ENCODE measurements around the gene RAP1GAP.
"Not testable (repeated sequence)": the region's sequence is repeated elsewhere in the genome, so short reads cannot be mapped to it uniquely, and the experiment has no call there.

The RAP1GAP gene

GRCh38 chr1:21680381-21680780 is 11.2 kb upstream of the RAP1GAP start:
- no peak for DNase-seq

GRCh38 chr1:21677168-21677567 is 8.0 kb upstream of the RAP1GAP start:
- DNase-seq = no peak

DNA sequence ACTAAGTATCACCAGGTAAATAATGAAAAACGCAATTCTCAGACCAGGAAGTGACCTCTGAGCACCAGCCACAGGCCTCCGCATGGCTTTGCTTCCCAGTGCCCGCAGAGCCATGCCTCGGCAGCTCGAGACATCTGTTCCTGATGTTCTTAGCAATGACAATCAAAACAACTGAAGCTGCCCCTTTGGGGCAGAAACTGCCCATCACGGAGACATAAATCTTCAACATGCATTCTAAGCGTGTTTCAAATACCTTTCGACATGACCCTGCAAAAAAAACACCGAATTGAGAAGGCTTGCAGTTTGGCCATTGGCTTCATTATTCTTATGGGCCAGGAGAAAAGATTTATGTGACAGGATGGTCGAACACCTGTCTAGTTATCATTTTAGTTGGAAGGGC is 5.8 kb upstream of the RAP1GAP start:
- no peak for DNase-seq

GRCh38 chr1:21673853-21674252 is 4.7 kb upstream of the RAP1GAP start:
- DNase-seq = not testable (repeated sequence)

GRCh38 chr1:21673277-21673780 is 4.2 kb upstream of the RAP1GAP start:
- no peak for DNase-seq

GRCh38 chr1:21672478-21673276 is 3.5 kb upstream of the RAP1GAP start:
- DNase-seq = no peak

- DNase-seq = no peak
Observed at GRCh38 chr1:21671915-21672314, 2.8 kb upstream of the RAP1GAP start.

- no peak for DNase-seq
Observed at GRCh38 chr1:21670956-21671902, 2.1 kb upstream of the RAP1GAP start.

DNA sequence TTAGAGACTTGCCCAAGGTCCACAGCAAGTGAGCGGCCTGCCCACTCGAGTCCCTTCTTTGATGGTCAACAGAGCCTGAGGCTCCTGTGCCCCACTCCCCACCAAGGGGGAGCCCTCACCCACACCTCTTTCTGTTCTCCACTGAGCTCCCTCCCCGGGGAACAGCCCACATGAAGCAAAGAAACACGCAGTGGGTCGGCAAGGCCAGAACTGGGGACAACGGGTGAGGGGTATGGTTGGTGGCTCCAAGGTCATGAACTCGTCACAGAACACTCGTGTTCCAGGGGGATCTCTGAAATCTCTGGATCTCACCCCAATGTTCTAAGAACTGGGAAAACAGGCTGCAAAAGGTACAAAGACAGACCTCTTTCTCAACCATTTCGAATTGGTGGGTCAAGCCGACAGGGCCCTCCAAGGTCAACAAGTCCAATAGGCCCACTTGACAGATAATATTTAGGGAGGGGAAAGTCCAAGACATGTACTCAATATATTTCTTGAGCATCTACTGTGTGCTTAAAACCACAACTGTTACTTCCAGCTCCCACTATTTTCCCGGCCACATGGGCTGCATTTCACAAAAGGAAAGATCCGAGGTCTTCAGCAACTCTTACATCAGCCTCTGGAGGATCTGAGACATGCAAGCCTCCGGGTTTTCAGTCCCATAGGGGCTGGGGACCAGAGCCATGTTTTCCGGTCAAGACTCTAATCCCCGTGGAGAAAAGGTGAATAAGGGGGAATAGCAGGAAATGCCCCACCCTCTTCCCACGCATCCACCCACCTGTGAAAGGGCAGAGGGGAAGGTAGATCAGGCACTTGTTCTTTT is 1.1 kb upstream of the RAP1GAP start:
- DNase-seq = no peak

DNA sequence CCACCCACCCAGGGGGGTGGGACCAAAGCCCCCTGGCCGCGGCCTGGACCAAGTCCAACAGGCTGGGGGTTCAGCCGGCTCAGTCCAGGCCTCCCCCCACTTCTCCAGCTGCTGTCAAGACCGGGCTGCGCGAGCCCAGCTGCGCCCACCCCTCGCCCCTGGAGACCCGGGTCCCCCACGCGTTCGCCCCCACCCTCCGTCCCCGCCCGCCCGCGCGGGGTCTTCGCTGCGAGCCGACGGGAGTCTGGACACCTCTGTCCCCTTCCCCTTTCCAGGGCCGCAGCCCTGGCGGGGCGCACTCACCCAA is 253 bp downstream of the RAP1GAP start:
- no peak for DNase-seq

DNA sequence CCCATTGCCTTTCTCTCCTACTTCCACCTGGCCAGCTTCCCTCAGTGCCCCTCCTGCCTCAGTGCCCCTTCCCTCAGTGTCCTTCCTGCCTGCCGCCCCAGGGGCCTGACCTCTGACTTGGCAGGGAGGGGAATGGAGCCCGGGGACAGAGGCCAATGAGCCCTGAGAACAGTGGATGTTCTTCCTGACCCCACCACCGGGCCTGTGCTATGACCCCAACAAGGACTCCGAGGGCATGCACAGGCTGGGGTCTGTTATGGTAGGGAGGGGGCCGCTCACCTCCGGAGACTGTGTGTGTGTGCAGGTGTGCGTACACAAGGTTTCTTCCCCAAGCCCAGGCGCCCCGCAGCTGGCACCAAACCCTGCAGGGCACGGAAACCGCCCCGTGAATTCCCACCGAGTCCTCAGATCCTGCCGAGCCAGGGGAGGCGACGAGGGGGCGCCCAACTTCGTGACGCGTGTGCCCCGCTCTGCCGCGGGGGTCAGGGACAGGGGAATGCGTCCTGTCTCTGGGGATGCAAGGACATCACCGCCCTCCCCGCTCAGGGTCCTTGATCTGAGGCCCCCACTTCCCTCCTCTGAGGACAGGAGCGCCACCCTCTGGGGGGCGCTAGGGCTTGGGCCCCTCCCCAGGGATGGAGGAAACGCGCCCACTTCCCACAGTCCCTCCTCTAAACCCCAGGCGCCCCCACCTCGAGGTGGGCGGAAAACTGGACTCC is 766 bp downstream of the RAP1GAP start:
- DNase-seq = peak; percentile 27

DNA sequence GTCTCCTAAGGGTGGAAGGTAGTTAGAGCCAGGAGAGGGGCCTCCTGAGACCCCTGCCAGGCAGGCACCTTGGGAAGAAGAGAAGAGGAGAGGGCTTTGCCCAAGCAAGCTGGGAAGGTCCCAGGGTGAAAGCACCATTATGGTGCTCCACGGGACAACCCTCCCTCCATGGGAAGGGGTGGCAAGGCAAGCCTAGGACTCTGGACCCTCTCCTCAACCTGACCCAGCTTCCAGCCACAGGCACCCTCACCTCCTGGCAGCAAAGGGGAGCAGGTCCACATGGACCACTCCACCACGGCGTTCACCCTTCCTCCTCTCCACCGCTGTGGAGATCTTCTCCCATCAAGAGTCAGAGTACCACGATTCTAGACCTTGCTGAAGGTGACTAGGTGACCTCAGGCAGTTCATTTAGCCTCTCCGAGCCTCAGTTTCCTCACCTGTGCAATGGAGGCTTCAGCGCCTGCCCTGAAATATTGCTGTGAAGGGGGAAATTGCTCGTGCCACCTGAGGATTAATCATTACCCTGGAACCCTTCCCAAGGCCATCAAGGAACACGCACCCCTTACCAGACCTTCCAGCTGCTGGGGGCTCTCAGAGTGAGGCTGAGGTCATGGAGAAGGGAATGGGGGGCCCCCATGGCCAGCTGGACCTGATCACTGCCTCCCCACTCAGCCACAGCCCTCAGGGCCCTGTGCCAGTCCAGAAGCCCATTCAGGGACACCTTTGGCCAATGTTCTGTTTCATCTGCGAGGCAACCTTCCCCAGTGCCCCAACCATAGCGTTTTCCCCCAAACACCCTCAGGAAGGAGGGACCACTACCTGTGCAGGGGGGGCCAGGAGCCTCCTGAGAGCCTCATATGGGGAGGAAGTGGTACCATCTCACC is 1.6 kb downstream of the RAP1GAP start:
- no peak for DNase-seq

DNA sequence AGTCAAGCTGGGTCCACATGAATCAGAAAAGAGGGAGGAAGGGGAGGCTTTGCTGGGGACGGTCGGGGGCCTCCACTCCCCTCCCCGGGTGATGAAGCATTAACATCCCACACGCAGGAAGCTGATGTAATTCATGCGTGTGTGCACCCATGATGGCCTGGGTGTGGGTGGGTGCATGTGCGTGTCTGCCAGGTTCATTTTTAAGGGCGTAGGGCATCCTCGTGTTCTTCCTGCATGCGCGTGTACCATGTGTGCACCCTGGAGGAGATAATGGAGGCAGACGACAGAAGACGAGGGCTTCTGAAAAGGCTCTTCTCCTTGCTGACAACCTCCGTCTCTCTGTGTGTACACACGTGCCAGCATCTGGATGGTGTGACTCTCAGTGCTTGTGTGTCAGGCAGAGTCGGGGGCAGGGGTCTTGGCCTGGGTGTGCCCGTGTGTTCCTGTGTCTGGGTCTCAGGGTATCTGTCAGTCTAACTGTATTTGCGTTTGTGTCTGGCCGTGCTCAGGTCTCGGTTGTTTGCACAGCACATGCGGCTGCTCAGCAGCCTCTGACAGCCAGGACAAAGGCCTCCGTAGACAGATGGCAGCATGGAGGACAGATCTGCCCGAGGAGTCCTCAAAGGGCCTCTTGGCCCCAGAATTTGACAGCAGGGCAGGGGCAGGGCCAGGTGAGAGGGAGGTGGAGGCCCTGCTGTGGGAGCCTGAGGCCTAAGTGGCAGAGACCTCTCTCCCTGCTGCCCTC is 2.4 kb downstream of the RAP1GAP start:
- no peak for DNase-seq

GRCh38 chr1:21665711-21666575 is 3.2 kb downstream of the RAP1GAP start:
- DNase-seq = no peak

- no peak for DNase-seq
Observed at GRCh38 chr1:21664806-21665588, 4.2 kb downstream of the RAP1GAP start.

DNA sequence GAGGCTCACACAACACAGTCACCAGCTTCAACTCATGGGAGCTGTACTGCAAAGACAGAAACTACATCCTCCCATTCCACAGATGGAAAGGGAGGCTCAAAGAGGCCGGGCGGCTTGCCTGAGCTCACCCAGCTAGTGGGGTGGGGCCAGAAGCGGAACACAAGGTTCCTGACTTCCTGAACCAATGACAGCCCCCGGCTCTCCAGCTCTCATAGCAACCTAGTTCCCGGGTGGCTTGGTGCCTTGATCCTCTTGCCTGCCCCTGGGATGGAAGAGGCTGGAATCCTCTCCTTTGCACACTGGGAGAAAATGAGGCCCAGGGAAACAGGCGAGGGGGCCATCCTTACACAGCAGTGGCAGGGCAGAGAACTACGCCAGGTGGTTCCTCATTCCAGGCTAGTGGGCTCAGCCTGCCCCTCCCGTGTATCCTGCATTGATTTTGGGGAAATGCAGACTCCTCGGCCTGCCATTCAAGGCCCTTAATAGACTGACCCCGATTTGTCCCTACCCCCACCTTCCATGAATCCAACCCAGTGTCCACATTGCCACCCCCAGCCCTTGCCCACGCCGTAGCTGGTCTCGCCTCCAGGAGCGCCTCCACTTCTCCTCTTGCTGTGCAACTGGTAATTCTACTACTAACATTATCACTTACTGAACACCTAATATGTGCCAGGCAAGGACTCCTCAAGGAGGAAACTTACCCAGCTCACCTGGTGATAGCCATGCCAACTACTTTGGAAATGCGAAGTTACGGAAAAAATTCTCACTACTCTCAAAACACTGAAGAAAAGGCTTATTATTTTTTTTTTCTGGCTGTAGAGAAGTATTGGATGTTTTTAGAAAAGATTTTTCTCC is 5.0 kb downstream of the RAP1GAP start:
- no peak for DNase-seq

Measured in right kidney (tissue), 1 donor.